CD14-positive monocyte (primary cell): ENCODE results near the gene BCCIP. TPM values are rescaled to one million over a fixed set of nuclear protein-coding genes. Genes with fewer than 3 reads are reported as not detected.

Source experiments
- DNase-seq, 3 donors: peaks; one replicate each; pipeline ENCODE4 v3.0.0-alpha.2; 2011 to 2022
- H2AFZ ChIP-seq: 2 replicates; pipeline ENCODE4 v1.6.0; 2012; ENCODE audit warnings: mild to moderate bottlenecking, low read depth, low read length, inconsistent platforms; ENCODE audit not compliant: insufficient read depth, poor library complexity, severe bottlenecking
- H3K27ac ChIP-seq, 2 donors: 1 replicate in 1 of 2; 2 replicates in 1 of 2; pipeline ENCODE4 v1.5.1; 2012 to 2013; ENCODE audit warnings: low read length in 2 of 2, control low read depth in 1 of 2, inconsistent platforms in 1 of 2, low read depth in 1 of 2, mild to moderate bottlenecking in 1 of 2
- H3K27me3 ChIP-seq, 2 donors: one replicate each; pipeline versions ENCODE4 v1.6.0 to v1.6.1; 2011 to 2013; ENCODE audit warnings: low read length in 2 of 2; ENCODE audit not compliant: control insufficient read depth in 2 of 2, insufficient read depth in 2 of 2
- H3K36me3 ChIP-seq, 2 donors: replicated peaks in 1 of 2; 1 replicate in 1 of 2; 2 replicates in 1 of 2; pipeline versions ENCODE4 v1.5.1 to v1.6.1; 2012 to 2013; ENCODE audit warnings: low read length in 2 of 2, control low read depth in 1 of 2, inconsistent platforms in 1 of 2, mild to moderate bottlenecking in 1 of 2; ENCODE audit not compliant: insufficient read depth in 2 of 2, control insufficient read depth in 1 of 2
- H3K4me1 ChIP-seq, 2 donors: 1 replicate in 1 of 2; 2 replicates in 1 of 2; pipeline versions ENCODE4 v1.5.1 to v1.6.1; 2012 to 2013; ENCODE audit warnings: low read length in 2 of 2, control low read depth in 1 of 2, inconsistent platforms in 1 of 2, mild to moderate bottlenecking in 1 of 2, moderate library complexity in 1 of 2; ENCODE audit not compliant: insufficient read depth in 2 of 2, control insufficient read depth in 1 of 2
- H3K4me2 ChIP-seq: replicated peaks from 2 replicates; pipeline ENCODE3; 2012; ENCODE audit warnings: low read length, moderate library complexity, mild to moderate bottlenecking; ENCODE audit not compliant: poor library complexity, severe bottlenecking; ENCODE audit errors: extremely low read depth
- H3K4me3 ChIP-seq, 3 experiments: fragments of 200-600 bp in 1 of 3; sonication (generic) in 1 of 3; replicated peaks in 1 of 3; 1 replicate in 2 of 3; 2 replicates in 1 of 3; pipeline ENCODE4 v1.5.1; 2011 to 2013; ENCODE audit warnings: low read length in 3 of 3, mild to moderate bottlenecking in 3 of 3, control low read depth in 2 of 3, low read depth in 2 of 3, inconsistent platforms in 1 of 3, moderate library complexity in 1 of 3
- H3K79me2 ChIP-seq: 2 replicates; pipeline ENCODE4 v1.6.0; 2012; ENCODE audit warnings: mild to moderate bottlenecking, control low read depth, inconsistent platforms, low read length, moderate library complexity; ENCODE audit not compliant: insufficient read depth
- H3K9ac ChIP-seq: 2 replicates; pipeline ENCODE4 v1.6.0; 2017; ENCODE audit warnings: low read length, mild to moderate bottlenecking; ENCODE audit not compliant: insufficient read depth, poor library complexity, severe bottlenecking
- H3K9me3 ChIP-seq, 2 donors: replicated peaks in 1 of 2; 1 replicate in 1 of 2; 2 replicates in 1 of 2; pipeline versions ENCODE4 v1.5.1 to v1.6.1; 2012 to 2013; ENCODE audit warnings: low read length in 2 of 2, control low read depth in 1 of 2; ENCODE audit not compliant: control insufficient read depth in 1 of 2, insufficient read depth in 1 of 2
- H4K20me1 ChIP-seq: 2 replicates; pipeline ENCODE4 v1.6.0; 2012; ENCODE audit warnings: mild to moderate bottlenecking, low read length, control low read depth, moderate library complexity; ENCODE audit not compliant: insufficient read depth
- H3K27ac Mint-ChIP-seq, 7 donors: one replicate each; pipeline ENCODE4 v1.8.0; 2020; ENCODE audit warnings: mild to moderate bottlenecking in 7 of 7, mixed read lengths in 7 of 7, moderate library complexity in 6 of 7, inconsistent platforms in 2 of 7
- H3K27me3 Mint-ChIP-seq, 3 donors: one replicate each; pipeline ENCODE4 v1.8.0; 2021 to 2022; ENCODE audit warnings: low read depth in 3 of 3, mild to moderate bottlenecking in 3 of 3, mixed read lengths in 3 of 3, moderate library complexity in 3 of 3, inconsistent platforms in 1 of 3
- H3K36me3 Mint-ChIP-seq, 2 donors: one replicate each; pipeline ENCODE4 v1.8.0; 2020; ENCODE audit warnings: mixed read lengths in 2 of 2, inconsistent platforms in 1 of 2, mild to moderate bottlenecking in 1 of 2
- H3K4me1 Mint-ChIP-seq: one replicate; pipeline ENCODE4 v1.8.0; 2020; ENCODE audit warnings: mild to moderate bottlenecking, mixed read lengths
- H3K4me3 Mint-ChIP-seq, 2 donors: one replicate each; pipeline ENCODE4 v1.8.0; 2020; ENCODE audit warnings: mild to moderate bottlenecking in 2 of 2, mixed read lengths in 2 of 2, moderate library complexity in 1 of 2
- H3K9me3 Mint-ChIP-seq, 7 donors: one replicate each; pipeline ENCODE4 v1.8.0; 2020 to 2022; ENCODE audit warnings: mixed read lengths in 7 of 7, mild to moderate bottlenecking in 6 of 7, moderate library complexity in 6 of 7, inconsistent platforms in 2 of 7
- CTCF ChIP-seq: fragments of 200-600 bp; IDR thresholded peaks from one replicate; pipeline ENCODE4 v1.8.0; 2022; ENCODE audit warnings: antibody characterized with exemption, mild to moderate bottlenecking
- WGBS: methylation state at CpG from one replicate; pipeline ENCODE4 v1.1.5; 2013; ENCODE audit warnings: missing lambda C conversion rate; ENCODE audit not compliant: insufficient coverage; 5-methylcytosine and 5-hydroxymethylcytosine counted together
- intact Hi-C, 2 donors: fragments of 100-400 bp; cut with micrococcal nuclease; formaldehyde crosslinking; loops; one replicate each; pipeline versions ENCODE4 v1.15.0 to v1.15.1; 2023
- polyA plus RNA-seq, 3 donors: library from polyadenylated mRNA; depleted of rRNA in 1 of 3; unstranded in 2 of 3; stranded (reverse) in 1 of 3; fragments of 300-500 nt in 2 of 3; fragments of >200 nt in 1 of 3; fragmentation: Illumina TruSeq in 2 of 3; gene quantifications; 1 replicate in 2 of 3; 2 replicates in 1 of 3; pipeline ENCODE4 v1.2.3, GENCODE V29; 2012 to 2021

Gene BCCIP
- polyA plus RNA-seq, 3 donors, result 16.0 to 61.7 (median 59.3) TPM

- Histone ChIP-seq H3K9ac (no peak overlapping the region), H2AFZ (no peak overlapping the region)
These were observed 39.9 kb upstream of the BCCIP start for GRCh38 chr10:125783408-125783807.

GRCh38 chr10:125783957-125784356 is 39.4 kb upstream of the BCCIP start:
- peaks cover 2% of the 10 kb centered on the region for H3K4me1 Mint-ChIP-seq
- 0% methylated on average over 1 of the region's 6 CpGs for WGBS

More at GRCh38 chr10:125783408-125783807, 39.9 kb upstream of the BCCIP start:
- Histone ChIP-seq H3K27me3 (no peaks in the 10 kb centered on the region), H3K27ac (no peak overlapping the region), H3K36me3 (peaks cover 0 to 12% of the 10 kb centered on the region in 2 donors), H3K79me2 (no peaks in the 10 kb centered on the region), H3K4me2 (no peak overlapping the region), H3K9me3 (no peaks in the 10 kb centered on the region), H3K4me1 (no peaks in the 10 kb centered on the region), H4K20me1 (no peaks in the 10 kb centered on the region), H3K4me3 (no peak overlapping the region)
- TF ChIP-seq CTCF, result no peak
- no peak for DNase-seq
- H3K9me3 Mint-ChIP-seq, result peaks cover 0 to 3% (median 2%) of the 10 kb centered on the region in 7 donors
- H3K4me1 Mint-ChIP-seq, result peaks cover 2% of the 10 kb centered on the region
- no peak overlapping the region for H3K4me3 Mint-ChIP-seq
- intact Hi-C loops, result no loop called here
- H3K36me3 Mint-ChIP-seq, result peaks cover 6 to 10% of the 10 kb centered on the region in 2 donors
- H3K27me3 Mint-ChIP-seq, result peaks cover 0 to 4% (median 3%) of the 10 kb centered on the region in 3 donors
- 98% methylated on average over 7 of the region's 7 CpGs for WGBS
- H3K27ac Mint-ChIP-seq, result no peak overlapping the region

More at GRCh38 chr10:125783957-125784356, 39.4 kb upstream of the BCCIP start:
- H3K79me2 ChIP-seq, result no peaks in the 10 kb centered on the region
- no peak for TF ChIP-seq CTCF
- no peak overlapping the region for H3K4me3 ChIP-seq
- Mint-ChIP-seq H3K27me3 (peaks cover 0 to 4% (median 3%) of the 10 kb centered on the region in 3 donors), H3K9me3 (peaks cover 0 to 3% (median 2%) of the 10 kb centered on the region in 7 donors), H3K27ac (no peak overlapping the region), H3K36me3 (peaks cover 12 to 15% of the 10 kb centered on the region in 2 donors), H3K4me3 (no peak overlapping the region)
- H3K27me3 ChIP-seq, result no peaks in the 10 kb centered on the region
- intact Hi-C loops, result no loop called here
- H3K36me3 ChIP-seq, result peaks cover 2 to 17% of the 10 kb centered on the region in 2 donors
- H3K4me2 ChIP-seq, result no peak overlapping the region
- no peaks in the 10 kb centered on the region for H3K9me3 ChIP-seq
- no peak overlapping the region for H3K27ac ChIP-seq
- no peaks in the 10 kb centered on the region for H3K4me1 ChIP-seq
- H3K9ac ChIP-seq, result no peak overlapping the region
- H2AFZ ChIP-seq, result no peak overlapping the region
- no peaks in the 10 kb centered on the region for H4K20me1 ChIP-seq
- DNase-seq, result no peak
